GM12878 (cell line): Measurements from ENCODE around the gene STOML2. TPM values are rescaled to one million over a fixed set of nuclear protein-coding genes. Genes with fewer than 3 reads are reported as not detected.

Experiments
- ATAC-seq: fragments of 200-7000 bp; cut with Tn5 transposase; 3 replicates; pipeline ENCODE4 v1.9.1; 2020; ENCODE audit warnings: mild to moderate bottlenecking, moderate library complexity
- BruUV-seq: library from RNA; stranded (reverse); fragments of 400-500 nt; replicated peaks from 2 replicates; lab custom pipeline; 2021; lab: Mats Ljungman, UMichigan
- CTCF ChIA-PET: fragments of 300-600 bp; sonication (Branson Sonifier 250); formaldehyde crosslinking; extraction: SDS; loops from one replicate; lab custom pipeline; 2021; ENCODE audit warnings: inconsistent platforms; lab: Yijun Ruan, JAX
- POLR2A ChIA-PET: fragments of 350-600 bp; formaldehyde crosslinking; extraction: SDS; loops from one replicate; lab custom pipeline; 2021; ENCODE audit warnings: inconsistent platforms; lab: Charles Lee
- RAD21 ChIA-PET: fragments of 300-600 bp; sonication (Branson Sonifier 250); formaldehyde crosslinking; loops from one replicate; lab custom pipeline; 2023; ENCODE audit warnings: antibody characterized with exemption; ENCODE audit not compliant: unreplicated experiment; lab: Charles Lee
- SMC1A ChIA-PET: fragments of 300-600 bp; sonication (Branson Sonifier 250); formaldehyde crosslinking; loops from one replicate; lab custom pipeline; 2023; ENCODE audit not compliant: unreplicated experiment, uncharacterized antibody; lab: Charles Lee
- DNase-seq: peaks from one replicate; pipeline ENCODE4 v3.0.0-alpha.2; 2011; ENCODE audit warnings: low read depth, low spot score
- FAIRE-seq: peaks from 3 replicates; lab custom pipeline; 2011; peaks lifted over from hg19 to GRCh38; lab: Jason Lieb, UNC
- H2AFZ ChIP-seq: 2 replicates; pipeline ENCODE4 v1.6.0; 2011; ENCODE audit warnings: low read depth, low read length, control low read depth; ENCODE audit not compliant: control insufficient read depth
- H3K27ac ChIP-seq: 2 replicates; pipeline ENCODE4 v1.5.1; 2011; ENCODE audit warnings: control low read depth; ENCODE audit not compliant: control insufficient read depth, insufficient read depth
- H3K27me3 ChIP-seq, 2 experiments: replicated peaks in 1 of 2; 2 replicates each; pipeline versions ENCODE4 v1.6.0 to v1.6.1; 2011; ENCODE audit warnings: low read length in 1 of 2; ENCODE audit not compliant: control insufficient read depth in 2 of 2, insufficient read depth in 2 of 2
- H3K36me3 ChIP-seq, 2 experiments: 2 replicates each; pipeline ENCODE4 v1.5.1; 2011; ENCODE audit warnings: low read length in 1 of 2; ENCODE audit not compliant: control insufficient read depth in 2 of 2, insufficient read depth in 2 of 2
- H3K4me1 ChIP-seq: 2 replicates; pipeline ENCODE4 v1.6.1; 2011; ENCODE audit warnings: mild to moderate bottlenecking, low read length, moderate library complexity, mixed read lengths; ENCODE audit not compliant: control insufficient read depth, insufficient read depth
- H3K4me2 ChIP-seq: 2 replicates; pipeline ENCODE4 v1.6.0; 2011; ENCODE audit warnings: control low read depth; ENCODE audit not compliant: control insufficient read depth, insufficient read depth
- H3K4me3 ChIP-seq: fragments of 200-600 bp; sonication (generic); 2 replicates; pipeline ENCODE4 v1.5.1; 2016
- H3K79me2 ChIP-seq: 2 replicates; pipeline ENCODE4 v1.6.0; 2011; ENCODE audit warnings: low read length; ENCODE audit not compliant: control insufficient read depth, insufficient read depth
- H3K9ac ChIP-seq: 2 replicates; pipeline ENCODE4 v1.8.0; 2011; ENCODE audit warnings: low read length, control low read depth, mixed read lengths; ENCODE audit not compliant: control insufficient read depth, insufficient read depth
- H3K9me3 ChIP-seq: replicated peaks from 3 replicates; pipeline ENCODE4 v1.5.1; 2011; ENCODE audit warnings: mild to moderate bottlenecking, low read length; ENCODE audit not compliant: control insufficient read depth, insufficient read depth
- H4K20me1 ChIP-seq: 2 replicates; pipeline ENCODE4 v1.6.0; 2011; ENCODE audit not compliant: control insufficient read depth, insufficient read depth
- IKZF2 ChIP-seq, 2 experiments: fragments of 450-650 bp; IDR thresholded peaks; 2 replicates each; pipeline ENCODE4 v1.6.1; 2017; ENCODE audit warnings: mild to moderate bottlenecking in 2 of 2, moderate library complexity in 2 of 2
- MTA2 ChIP-seq: fragments of 450-650 bp; IDR thresholded peaks from 2 replicates; pipeline ENCODE4 v1.6.1; 2016; ENCODE audit warnings: low read depth, mild to moderate bottlenecking, moderate library complexity
- NRF1 ChIP-seq: conservative IDR thresholded peaks from 2 replicates; pipeline ENCODE4 v1.6.1; 2011; ENCODE audit warnings: mild to moderate bottlenecking, low read depth, low read length, improper control_type of control experiment
- POLR2A ChIP-seq: IDR thresholded peaks from 2 replicates; pipeline ENCODE4 v1.6.1; 2011; ENCODE audit warnings: low read depth, mild to moderate bottlenecking, low read length
- SMC3 ChIP-seq: IDR thresholded peaks from 2 replicates; pipeline ENCODE4 v1.6.1; 2011; ENCODE audit warnings: low read length, improper control_type of control experiment, borderline replicate concordance
- ZNF384 ChIP-seq: IDR thresholded peaks from 2 replicates; pipeline ENCODE4 v1.6.1; 2012; ENCODE audit warnings: low read depth, mild to moderate bottlenecking, low read length, improper control_type of control experiment, borderline replicate concordance
- WGBS: methylation state at CpG from one replicate; pipeline ENCODE4 v1.1.6; 2016; ENCODE audit warnings: low lambda C conversion rate; ENCODE audit not compliant: insufficient replicate concordance, insufficient coverage; ENCODE audit errors: missing lambda C conversion rate; 5-methylcytosine and 5-hydroxymethylcytosine counted together
- in situ Hi-C: fragments of 300-500 bp; cut with MboI; formaldehyde crosslinking; loops from 9 replicates; pipeline ENCODE4 v1.14.3; 2018; ENCODE audit warnings: mixed read lengths
- intact Hi-C: fragments of 100-400 bp; cut with micrococcal nuclease; formaldehyde crosslinking; loops from one replicate; pipeline ENCODE4 v1.14.2; 2022; ENCODE audit not compliant: unreplicated experiment
- polyA plus RNA-seq, 11 experiments: library from polyadenylated mRNA; depleted of rRNA in 4 of 11; unstranded in 6 of 11; stranded (reverse) in 5 of 11; fragments of >200 nt; fragmentation: Nextera tagmentation in 4 of 11; fragmentation: Illumina TruSeq in 1 of 11; extraction: Ambion mirVana in 4 of 11; extraction: Trizol in 1 of 11; gene quantifications; 1 replicate in 1 of 11; 2 replicates in 10 of 11; pipeline versions ENCODE4 v1.2.1 to v1.2.3, GENCODE V29; 2011 to 2016; ENCODE audit warnings: inconsistent platforms in 2 of 11, missing spikeins in 2 of 11, low read depth in 1 of 11
- total RNA-seq, 4 experiments: library from RNA; depleted of rRNA in 3 of 4; stranded (reverse); fragments of >200 nt in 3 of 4; fragmentation: Illumina TruSeq in 1 of 4; extraction: Trizol in 1 of 4; gene quantifications; 2 replicates each; pipeline versions ENCODE4 v1.2.1 to v1.2.3, GENCODE V29; 2013 to 2021
- TF ChIP-seq, protein P1 (sequence below): fragments of 450-650 bp; formaldehyde crosslinking; IDR thresholded peaks from 2 replicates; pipeline ENCODE4 v1.4.0; 2020; ENCODE audit warnings: mild to moderate bottlenecking, moderate library complexity

Gene STOML2
- total and polyA plus RNA-seq, 10 of the 15 experiments (the other 5 are each of a cell fraction or from before 2014, with no cell fraction given), result 112 to 284 (median 207) TPM

DNA sequence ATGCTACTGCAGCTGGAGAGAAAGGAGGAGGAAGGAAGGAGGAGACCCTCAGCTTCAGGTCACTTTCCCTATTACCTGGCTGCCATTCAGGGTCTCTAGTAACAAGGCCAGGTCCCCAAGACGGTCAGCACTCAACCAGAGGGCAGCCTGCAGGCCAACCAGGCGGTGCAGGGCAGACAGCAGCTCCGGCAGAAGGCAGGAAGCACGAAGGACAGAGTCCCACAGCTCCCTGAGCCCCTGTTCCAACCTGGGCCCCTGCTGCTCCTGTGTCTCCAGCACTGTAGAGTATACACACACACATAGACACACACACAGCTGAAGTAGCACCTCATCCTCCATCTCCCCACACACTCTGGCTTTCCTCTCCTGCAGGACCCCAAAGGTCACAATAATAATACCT, 24.9 kb downstream of the STOML2 start:
- BruUV-seq, result no TSS peak
- ChIA-PET POLR2A (interaction anchor here (0.5 to 3.8 kb wide), 6 partner anchors 6 to 305 kb away, joined by 3 to 31 read pairs (median 4); partner anchors contain the start of genes PIGO, STOML2 and VCP), CTCF (interaction anchor here (0.6 to 2.2 kb wide), 4 partner anchors 18 to 93 kb away, joined by 3 to 10 read pairs (median 5); partner anchors contain the start of gene PIGO), SMC1A (interaction anchor here (1.2 to 2.4 kb wide), 3 partner anchors 16 to 76 kb away, joined by 4 to 12 read pairs (median 8); partner anchors contain the start of gene PIGO), RAD21 (no interaction called here)
- FAIRE-seq (no peak), DNase-seq (no peak), ATAC-seq (no peak)
- Histone ChIP-seq H3K27ac (no peak overlapping the region), H4K20me1 (no peaks in the 10 kb centered on the region), H3K9me3 (no peaks in the 10 kb centered on the region), H3K9ac (peak overlapping the region; percentile 95; the same call in 1 of the 2 replicates), H3K4me3 (peak overlapping the region; percentile 90), H3K79me2 (peaks cover 19% of the 10 kb centered on the region), H3K4me1 (peaks cover 11% of the 10 kb centered on the region), H3K36me3 (peaks cover 0 to 13% of the 10 kb centered on the region in 2 experiments; a peak in 3 of 4 replicates), H3K27me3 (no peaks in the 10 kb centered on the region), H2AFZ (no peak overlapping the region), H3K4me2 (peak overlapping the region; percentile 97)
- WGBS, result 64% methylated on average over 4 of the region's 4 CpGs
- intact Hi-C loops (loop anchor here (2.0 to 10.0 kb wide), 2 partner anchors 25 to 647 kb away; partner anchors contain the start of gene STOML2), in situ Hi-C loops (no loop called here)
- no peak for TF ChIP-seq SMC3
- no peak for TF ChIP-seq NRF1
- TF ChIP-seq, protein P1, sequence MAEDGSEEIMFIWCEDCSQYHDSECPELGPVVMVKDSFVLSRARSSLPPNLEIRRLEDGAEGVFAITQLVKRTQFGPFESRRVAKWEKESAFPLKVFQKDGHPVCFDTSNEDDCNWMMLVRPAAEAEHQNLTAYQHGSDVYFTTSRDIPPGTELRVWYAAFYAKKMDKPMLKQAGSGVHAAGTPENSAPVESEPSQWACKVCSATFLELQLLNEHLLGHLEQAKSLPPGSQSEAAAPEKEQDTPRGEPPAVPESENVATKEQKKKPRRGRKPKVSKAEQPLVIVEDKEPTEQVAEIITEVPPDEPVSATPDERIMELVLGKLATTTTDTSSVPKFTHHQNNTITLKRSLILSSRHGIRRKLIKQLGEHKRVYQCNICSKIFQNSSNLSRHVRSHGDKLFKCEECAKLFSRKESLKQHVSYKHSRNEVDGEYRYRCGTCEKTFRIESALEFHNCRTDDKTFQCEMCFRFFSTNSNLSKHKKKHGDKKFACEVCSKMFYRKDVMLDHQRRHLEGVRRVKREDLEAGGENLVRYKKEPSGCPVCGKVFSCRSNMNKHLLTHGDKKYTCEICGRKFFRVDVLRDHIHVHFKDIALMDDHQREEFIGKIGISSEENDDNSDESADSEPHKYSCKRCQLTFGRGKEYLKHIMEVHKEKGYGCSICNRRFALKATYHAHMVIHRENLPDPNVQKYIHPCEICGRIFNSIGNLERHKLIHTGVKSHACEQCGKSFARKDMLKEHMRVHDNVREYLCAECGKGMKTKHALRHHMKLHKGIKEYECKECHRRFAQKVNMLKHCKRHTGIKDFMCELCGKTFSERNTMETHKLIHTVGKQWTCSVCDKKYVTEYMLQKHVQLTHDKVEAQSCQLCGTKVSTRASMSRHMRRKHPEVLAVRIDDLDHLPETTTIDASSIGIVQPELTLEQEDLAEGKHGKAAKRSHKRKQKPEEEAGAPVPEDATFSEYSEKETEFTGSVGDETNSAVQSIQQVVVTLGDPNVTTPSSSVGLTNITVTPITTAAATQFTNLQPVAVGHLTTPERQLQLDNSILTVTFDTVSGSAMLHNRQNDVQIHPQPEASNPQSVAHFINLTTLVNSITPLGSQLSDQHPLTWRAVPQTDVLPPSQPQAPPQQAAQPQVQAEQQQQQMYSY (CRISPR knock-in tag), result no peak
- no peak for TF ChIP-seq MTA2
- TF ChIP-seq IKZF2 (IDR thresholded peaks at IDR 0.05), result no peak
- TF ChIP-seq POLR2A, result peak; percentile 19; the same call in 1 of the 2 replicates
- TF ChIP-seq ZNF384, result no peak
